NCI-H510A treated with DMSO at 0.1 percent for 48 hours (cell line): ENCODE measurements around the gene HBZ.
"Not testable (repeated sequence)": the region's sequence is repeated elsewhere in the genome, so short reads cannot be mapped to it uniquely, and the experiment has no call there.

ENCODE experiments used
- DNase-seq: peaks from one replicate; lab custom pipeline; 2025; lab: John Stamatoyannopoulos, UW

HBZ gene

DNA sequence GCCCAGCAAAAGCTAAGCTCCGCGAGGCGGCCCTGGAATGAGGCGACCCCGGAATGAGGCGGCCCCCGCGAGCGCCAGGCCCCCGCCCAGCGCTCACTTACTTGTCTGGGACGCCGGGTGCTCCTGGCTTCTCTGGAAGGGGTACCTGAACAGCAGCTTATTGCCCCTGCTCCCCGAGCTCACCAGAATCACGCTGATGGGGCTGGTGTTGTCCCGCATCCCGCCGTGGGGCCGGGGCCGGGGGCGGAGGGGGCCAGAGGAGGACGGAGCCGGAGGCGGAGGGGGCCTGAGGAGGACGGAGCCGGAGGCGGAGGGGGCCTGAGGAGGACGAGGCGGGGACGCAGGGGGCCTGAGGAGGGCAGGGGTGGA, 14.4 kb upstream of the HBZ start:
- DNase-seq = no peak

GRCh38 chr16:140175-140857, 12.1 kb upstream of the HBZ start:
- DNase-seq = no peak

- DNase-seq = no peak
Measured at GRCh38 chr16:142405-142967, 10.0 kb upstream of the HBZ start.

- no peak for DNase-seq
Measured at GRCh38 chr16:143047-143446, 9.4 kb upstream of the HBZ start.

- DNase-seq = no peak
Measured at GRCh38 chr16:143456-143855, 9.0 kb upstream of the HBZ start.

DNA sequence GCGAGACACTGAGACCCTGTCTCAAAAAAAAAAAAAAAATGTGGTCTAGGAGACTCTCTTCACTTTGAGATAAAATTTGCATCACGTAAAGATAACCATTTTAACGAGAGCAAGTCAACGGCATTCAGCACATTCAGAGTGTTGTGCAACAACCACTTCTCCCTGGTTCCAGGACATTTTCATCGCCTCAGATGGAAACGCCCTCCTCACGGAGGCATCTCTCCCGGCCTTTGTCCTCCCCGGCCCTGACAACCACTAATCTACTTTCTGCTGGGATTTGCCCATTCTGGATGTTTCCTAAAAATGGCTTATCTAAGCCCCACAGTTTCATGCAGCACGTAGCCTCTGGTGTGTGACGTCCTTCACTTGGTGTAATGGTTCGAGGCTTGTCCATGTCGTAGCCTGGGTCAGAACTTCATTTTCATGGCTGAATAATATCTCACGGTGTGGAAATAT, 7.6 kb upstream of the HBZ start:
- DNase-seq = no peak

- DNase-seq = no peak
Measured at GRCh38 chr16:146646-147045, 5.8 kb upstream of the HBZ start.

- DNase-seq = no peak
Measured at GRCh38 chr16:149024-149660, 3.3 kb upstream of the HBZ start.

DNA sequence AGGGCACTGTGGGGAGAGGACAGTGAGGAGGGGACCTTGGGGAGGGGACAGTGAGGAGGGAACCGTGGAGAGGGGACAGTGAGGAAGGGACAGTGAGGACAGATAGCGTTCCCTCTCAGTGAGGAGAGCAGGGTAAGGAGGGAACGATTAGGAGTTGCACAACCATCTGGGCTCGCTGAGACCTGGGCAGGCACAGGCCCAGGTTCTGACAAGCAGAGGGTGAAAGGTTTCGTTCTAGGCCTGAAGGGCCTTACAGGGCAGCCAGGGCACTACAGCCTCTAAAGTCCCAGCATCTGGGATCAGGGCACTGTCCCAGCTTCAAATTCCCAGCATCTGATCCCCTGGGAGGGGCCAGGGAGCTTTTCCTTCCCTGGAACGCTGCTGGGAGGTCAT, 681 bp downstream of the HBZ start:
- not testable (repeated sequence) for DNase-seq

- not testable (repeated sequence) for DNase-seq
Measured at GRCh38 chr16:153550-154216, 1.2 kb downstream of the HBZ start.

- DNase-seq = no peak
Measured at GRCh38 chr16:154217-155030, 2.0 kb downstream of the HBZ start.

DNA sequence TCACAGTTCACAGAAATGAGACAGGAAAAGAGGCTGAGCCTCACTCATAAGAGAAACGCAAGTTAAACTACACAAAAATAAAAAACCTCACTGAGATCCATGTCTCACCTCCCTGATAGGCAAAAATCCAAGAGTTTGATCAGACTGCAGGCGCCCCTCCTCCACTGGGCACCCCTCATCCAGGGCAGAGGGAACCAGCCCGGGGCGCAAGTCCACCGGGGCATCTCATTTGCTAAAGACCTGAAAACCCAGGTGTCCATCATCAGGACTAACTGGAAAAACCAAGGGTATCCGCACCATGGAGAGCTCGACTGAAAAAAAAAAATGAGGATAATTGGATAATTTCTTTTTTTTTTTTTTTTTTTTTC, 2.6 kb downstream of the HBZ start:
- DNase-seq = no peak

DNA sequence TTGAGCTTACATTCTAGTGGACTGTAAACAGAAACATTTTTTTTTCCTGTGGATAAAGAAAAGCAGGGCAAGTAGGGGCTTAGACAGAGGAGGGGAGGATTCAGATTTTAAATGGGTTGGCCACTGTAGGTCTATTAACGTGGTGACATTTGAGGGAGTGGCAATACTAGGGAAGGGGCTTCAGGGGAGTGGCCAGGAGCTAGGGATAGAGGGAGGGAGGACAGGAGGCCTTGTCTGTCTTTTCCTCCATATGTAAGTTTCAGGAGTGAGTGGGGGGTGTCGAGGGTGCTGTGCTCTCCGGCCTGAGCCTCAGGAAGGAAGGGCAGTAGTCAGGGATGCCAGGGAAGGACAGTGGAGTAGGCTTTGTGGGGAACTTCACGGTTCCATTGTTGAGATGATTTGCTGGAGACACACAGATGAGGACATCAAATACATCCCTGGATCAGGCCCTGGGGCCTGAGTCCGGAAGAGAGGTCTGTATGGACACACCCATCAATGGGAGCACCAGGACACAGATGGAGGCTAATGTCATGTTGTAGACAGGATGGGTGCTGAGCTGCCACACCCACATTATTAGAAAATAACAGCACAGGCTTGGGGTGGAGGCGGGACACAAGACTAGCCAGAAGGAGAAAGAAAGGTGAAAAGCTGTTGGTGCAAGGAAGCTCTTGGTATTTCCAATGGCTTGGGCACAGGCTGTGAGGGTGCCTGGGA, 6.8 kb downstream of the HBZ start:
- DNase-seq = no peak

- DNase-seq = not testable (repeated sequence)
Measured at GRCh38 chr16:160242-160641, 7.8 kb downstream of the HBZ start.

GRCh38 chr16:160691-161190, 8.3 kb downstream of the HBZ start:
- DNase-seq = no peak

DNA sequence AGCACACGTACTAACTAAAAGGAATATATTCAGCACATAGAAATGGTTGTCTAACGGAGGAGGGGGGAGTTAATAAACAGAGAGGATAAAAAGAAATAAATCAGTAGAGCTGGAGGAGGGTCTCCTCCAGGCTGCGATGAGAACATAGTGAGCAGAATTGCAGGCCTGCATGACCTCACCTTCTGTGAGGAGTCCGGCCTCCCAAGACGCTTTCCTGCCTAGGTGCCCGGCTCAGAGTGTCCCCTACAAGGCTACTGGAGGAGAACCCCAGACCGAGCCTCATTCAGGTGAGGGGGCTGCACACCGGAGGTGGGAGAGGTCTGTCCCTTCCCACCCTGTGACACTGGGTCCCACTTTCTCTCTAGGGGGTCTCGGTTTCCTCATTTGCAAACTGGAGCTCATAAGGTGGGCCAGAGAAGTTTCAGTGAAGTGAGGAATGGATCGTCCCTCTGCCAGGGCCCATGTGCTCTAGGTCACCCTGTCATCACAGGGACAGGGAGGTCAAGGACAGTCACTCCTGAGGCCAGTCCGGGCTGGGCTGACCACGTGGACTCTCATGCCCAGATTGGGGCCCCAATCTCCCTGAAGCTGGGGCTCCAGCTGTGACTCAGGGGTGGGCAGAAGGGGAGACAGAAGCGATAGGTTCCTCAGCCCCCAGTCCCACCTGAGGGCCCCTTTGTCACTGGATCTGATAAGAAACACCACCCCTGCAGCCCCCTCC, 10.0 kb downstream of the HBZ start:
- DNase-seq = no peak

DNA sequence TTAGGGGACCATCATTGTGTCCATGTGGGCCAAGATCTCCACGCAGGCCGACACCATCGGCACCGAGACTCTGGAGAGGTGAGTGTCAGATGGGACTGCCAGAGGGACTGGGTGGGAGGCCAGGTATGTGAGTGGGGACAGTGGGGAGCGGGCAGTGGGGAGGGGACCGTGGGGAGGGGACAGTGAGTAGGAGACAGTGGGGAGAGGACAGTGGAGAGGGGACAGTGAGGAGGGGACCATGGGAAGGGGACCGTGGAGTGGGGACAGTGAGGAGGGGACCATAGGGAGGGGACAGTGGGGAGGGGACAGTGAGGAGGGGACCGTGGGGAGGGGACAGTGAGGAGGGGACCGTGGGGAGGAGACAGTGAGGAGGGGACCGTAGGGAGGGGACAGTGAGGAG, 10.7 kb downstream of the HBZ start:
- not testable (repeated sequence) for DNase-seq

DNA sequence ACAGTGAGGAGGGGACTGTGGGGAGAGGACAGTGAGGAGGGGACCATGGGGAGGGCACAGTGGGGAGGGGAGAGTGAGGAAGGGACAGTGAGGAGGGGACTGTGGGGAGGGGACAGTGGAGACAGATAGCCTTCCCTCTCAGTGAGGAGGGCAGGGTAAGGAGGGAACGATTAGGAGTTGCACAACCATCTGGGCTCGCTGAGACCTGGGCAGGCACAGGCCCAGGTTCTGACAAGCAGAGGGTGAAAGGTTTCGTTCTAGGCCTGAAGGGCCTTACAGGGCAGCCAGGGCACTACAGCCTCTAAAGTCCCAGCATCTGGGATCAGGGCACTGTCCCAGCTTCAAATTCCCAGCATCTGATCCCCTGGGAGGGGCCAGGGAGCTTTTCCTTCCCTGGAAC, 11.3 kb downstream of the HBZ start:
- DNase-seq = not testable (repeated sequence)

- DNase-seq = not testable (repeated sequence)
Measured at GRCh38 chr16:164134-164823, 11.8 kb downstream of the HBZ start.
